HepG2 (cell line): ENCODE data around the gene SNAP47. TPM values are rescaled to one million over a fixed set of nuclear protein-coding genes. Genes with fewer than 3 reads are reported as not detected.
A peak's percentile ranks its signal among the peaks of the same experiment; 100 is the strongest.

ENCODE experiments used
- ATAC-seq: fragments of 200-7000 bp; cut with Tn5 transposase; 3 replicates; pipeline ENCODE4 v1.9.1; 2020; ENCODE audit warnings: mild to moderate bottlenecking, moderate library complexity
- BruUV-seq: library from RNA; stranded (reverse); fragments of 400-500 nt; replicated peaks from 2 replicates; lab custom pipeline; 2021; lab: Mats Ljungman, UMichigan
- CTCF ChIA-PET: fragments of 300-600 bp; formaldehyde crosslinking; extraction: SDS; loops from one replicate; lab custom pipeline; 2021; ENCODE audit warnings: low total read pairs, inconsistent platforms, low intra/inter-chr PET ratio; lab: Yijun Ruan, JAX
- POLR2A ChIA-PET: fragments of 350-600 bp; sonication (Branson Sonifier 250); formaldehyde crosslinking; loops from one replicate; lab custom pipeline; 2020; ENCODE audit warnings: antibody characterized with exemption, inconsistent platforms; lab: Yijun Ruan, JAX
- DNase-seq: peaks from one replicate; pipeline ENCODE4 v3.0.0-alpha.2; 2015; ENCODE audit warnings: low spot score
- FAIRE-seq: peaks from 3 replicates; lab custom pipeline; 2011; peaks lifted over from hg19 to GRCh38; lab: Jason Lieb, UNC
- H2AFZ ChIP-seq: one replicate; pipeline ENCODE4 v1.6.1; 2011; ENCODE audit warnings: low read length, inconsistent platforms
- H3K27ac ChIP-seq: fragments of 300-600 bp; 3 replicates; pipeline ENCODE4 v1.8.0; 2011; ENCODE audit warnings: mixed run types, mild to moderate bottlenecking, mixed read lengths, low read length, inconsistent platforms; ENCODE audit not compliant: insufficient read depth; ENCODE audit errors: extremely low read length
- H3K27me3 ChIP-seq, 2 experiments: fragments of 200-600 bp in 1 of 2; 2 replicates in 1 of 2; 3 replicates in 1 of 2; pipeline versions ENCODE4 v1.6.0 to v1.8.0; 2011; ENCODE audit warnings: low read length in 2 of 2, mild to moderate bottlenecking in 2 of 2, moderate library complexity in 2 of 2, inconsistent platforms in 1 of 2; ENCODE audit not compliant: insufficient read depth in 2 of 2, control insufficient read depth in 1 of 2
- H3K36me3 ChIP-seq, 2 experiments: fragments of 200-600 bp in 1 of 2; replicated peaks in 1 of 2; 2 replicates in 1 of 2; 3 replicates in 1 of 2; pipeline versions ENCODE4 v1.5.1 to v1.8.0; 2011; ENCODE audit warnings: low read length in 2 of 2, inconsistent platforms in 1 of 2; ENCODE audit not compliant: insufficient read depth in 2 of 2, control insufficient read depth in 1 of 2
- H3K4me1 ChIP-seq: 2 replicates; pipeline ENCODE4 v1.5.1; 2012; ENCODE audit warnings: low read length, inconsistent platforms; ENCODE audit not compliant: insufficient read depth
- H3K4me2 ChIP-seq: 2 replicates; pipeline ENCODE4 v1.6.0; 2011; ENCODE audit warnings: low read depth, low read length, inconsistent platforms
- H3K4me3 ChIP-seq, 3 experiments: fragments of 200-600 bp in 1 of 3; sonication (generic), shearing (Covaris generic) in 1 of 3; replicated peaks in 1 of 3; 2 replicates each; pipeline ENCODE4 v1.5.1; 2011 to 2016; ENCODE audit warnings: low read length in 3 of 3, inconsistent platforms in 2 of 3, low read depth in 2 of 3, mild to moderate bottlenecking in 2 of 3, control low read depth in 1 of 3, mixed read lengths in 1 of 3; ENCODE audit not compliant: insufficient read depth in 1 of 3
- H3K79me2 ChIP-seq: one replicate; pipeline ENCODE4 v1.6.1; 2011; ENCODE audit warnings: low read length, inconsistent platforms; ENCODE audit not compliant: insufficient read depth
- H3K9ac ChIP-seq: 2 replicates; pipeline ENCODE4 v1.6.0; 2011; ENCODE audit warnings: mild to moderate bottlenecking, low read depth, low read length, inconsistent platforms; ENCODE audit not compliant: insufficient read depth
- H3K9me3 ChIP-seq: 2 replicates; pipeline ENCODE4 v1.5.1; 2012; ENCODE audit warnings: mild to moderate bottlenecking, low read length
- H4K20me1 ChIP-seq: 2 replicates; pipeline ENCODE4 v1.6.0; 2011; ENCODE audit warnings: inconsistent platforms, mild to moderate bottlenecking, low read length, moderate library complexity; ENCODE audit not compliant: insufficient read depth
- ATF3 ChIP-seq: sonication (generic); formaldehyde crosslinking; IDR thresholded peaks from 2 replicates; pipeline ENCODE4 v1.4.0; 2020; ENCODE audit warnings: missing genetic modification reagents
- KLF6 ChIP-seq: IDR thresholded peaks from 2 replicates; pipeline ENCODE4 v1.8.0; 2016; ENCODE audit warnings: missing biosample characterization, missing genetic modification reagents
- KLF9 ChIP-seq: IDR thresholded peaks from 2 replicates; pipeline ENCODE4 v1.6.1; 2016; ENCODE audit warnings: low read depth
- NFE2 ChIP-seq: sonication (generic); formaldehyde crosslinking; IDR thresholded peaks from 2 replicates; pipeline ENCODE4 v1.4.0; 2020; ENCODE audit warnings: missing genetic modification reagents
- NFIB ChIP-seq: sonication (generic); formaldehyde crosslinking; IDR thresholded peaks from 2 replicates; pipeline ENCODE4 v1.9.0; 2021; ENCODE audit warnings: missing genetic modification reagents, mild to moderate bottlenecking, borderline replicate concordance
- PHF8 ChIP-seq: sonication (generic); formaldehyde crosslinking; IDR thresholded peaks from 2 replicates; pipeline ENCODE4 v1.5.0; 2020; ENCODE audit warnings: missing genetic modification reagents
- POLR2G ChIP-seq: fragments of 200-400 bp; formaldehyde crosslinking; IDR thresholded peaks from 2 replicates; pipeline ENCODE4 v1.6.1; 2018; ENCODE audit warnings: mild to moderate bottlenecking, low read depth, low read length, moderate library complexity
- RBFOX2 ChIP-seq: fragments of 200-400 bp; formaldehyde crosslinking; IDR thresholded peaks from 2 replicates; pipeline ENCODE4 v1.6.1; 2017; ENCODE audit warnings: low read depth, mild to moderate bottlenecking, low read length
- SNAI1 ChIP-seq: sonication (generic); formaldehyde crosslinking; IDR thresholded peaks from 2 replicates; pipeline ENCODE4 v1.5.0; 2020; ENCODE audit warnings: mild to moderate bottlenecking, missing genetic modification reagents, borderline replicate concordance
- XRCC5 ChIP-seq: fragments of 200-400 bp; formaldehyde crosslinking; optimal IDR thresholded peaks from 2 replicates; pipeline ENCODE3; 2017; ENCODE audit warnings: mild to moderate bottlenecking, low read length
- ZFP1 ChIP-seq: IDR thresholded peaks from 2 replicates; pipeline ENCODE4 v1.6.1; 2016
- ZNF260 ChIP-seq: sonication (generic); formaldehyde crosslinking; IDR thresholded peaks from 2 replicates; pipeline ENCODE4 v1.4.0; 2020; ENCODE audit warnings: missing genetic modification reagents, low read depth, mild to moderate bottlenecking, borderline replicate concordance
- ZNF609 ChIP-seq: sonication (generic); formaldehyde crosslinking; IDR thresholded peaks from 2 replicates; pipeline ENCODE4 v1.4.0; 2020; ENCODE audit warnings: mild to moderate bottlenecking, missing genetic modification reagents, borderline replicate concordance
- ZNF761 ChIP-seq: sonication (generic); formaldehyde crosslinking; conservative IDR thresholded peaks from 2 replicates; pipeline ENCODE4 v1.4.0; 2020; ENCODE audit warnings: mild to moderate bottlenecking, missing genetic modification reagents
- ZSCAN25 ChIP-seq: sonication (generic); formaldehyde crosslinking; IDR thresholded peaks from 2 replicates; pipeline ENCODE4 v1.8.0; 2022; ENCODE audit warnings: mild to moderate bottlenecking, missing genetic modification reagents
- ZXDC ChIP-seq: sonication (generic); formaldehyde crosslinking; IDR thresholded peaks from 2 replicates; pipeline ENCODE4 v1.5.0; 2020; ENCODE audit warnings: mild to moderate bottlenecking, missing genetic modification reagents
- WGBS: methylation state at CpG from one replicate; pipeline ENCODE4 v1.1.6; 2017; ENCODE audit warnings: low lambda C conversion rate; 5-methylcytosine and 5-hydroxymethylcytosine counted together
- in situ Hi-C: cut with HindIII; loops from 2 replicates; pipeline ENCODE4 v1.10.0; 2017; ENCODE audit warnings: low pct_unique_long_range_greater_than_20kb; ENCODE audit not compliant: extremely low pct_ligation_motif_present
- intact Hi-C: fragments of 100-400 bp; cut with micrococcal nuclease; formaldehyde crosslinking; loops from one replicate; pipeline ENCODE4 v1.10.0; 2022; ENCODE audit not compliant: unreplicated experiment
- polyA plus RNA-seq, 8 experiments: library from polyadenylated mRNA; depleted of rRNA in 3 of 8; stranded (reverse) in 7 of 8; unstranded in 1 of 8; fragments of >200 nt; fragmentation: Illumina TruSeq in 4 of 8; extraction: Trizol in 4 of 8; gene quantifications; 2 replicates each; pipeline versions ENCODE4 v1.2.1 to v1.2.3, GENCODE V29; 2011 to 2016; ENCODE audit warnings: low read depth in 4 of 8, missing spikeins in 1 of 8, mixed read lengths in 1 of 8; ENCODE audit not compliant: insufficient read depth in 1 of 8
- total RNA-seq, 5 experiments: library from RNA; depleted of rRNA; stranded (reverse); fragments of >200 nt; fragmentation: Illumina TruSeq; extraction: Trizol; gene quantifications; 2 replicates each; pipeline ENCODE4 v1.2.3, GENCODE V29; 2016; ENCODE audit warnings: low read depth in 1 of 5

Gene SNAP47
- total and polyA plus RNA-seq, 2 of the 13 experiments (the other 11 are each of a cell fraction or from before 2014, with no cell fraction given): 13.6 to 25.1 TPM

- Histone ChIP-seq H3K79me2 (peaks cover 8% of the 10 kb centered on the region), H3K36me3 (peaks cover 4 to 9% of the 10 kb centered on the region in 2 experiments; a peak in 1 of 5 replicates), H3K4me1 (peaks cover 50% of the 10 kb centered on the region), H3K9ac (peak overlapping the region; percentile 56; the same call in 1 of the 2 replicates), H3K27ac (no peak overlapping the region), H2AFZ (no peak overlapping the region), H3K4me2 (peak overlapping the region; percentile 97), H3K9me3 (no peaks in the 10 kb centered on the region), H3K27me3 (no peaks in the 10 kb centered on the region), H3K4me3 (peak overlapping the region; percentile 52 to 80 (median 77)), H4K20me1 (peaks cover 9% of the 10 kb centered on the region; the same call in 1 of the 2 replicates)
- POLR2A ChIA-PET: no interaction called here
- intact Hi-C loops: no loop called here
- 0% methylated on average over 1 of the region's 5 CpGs for WGBS
- no peak for FAIRE-seq
- in situ Hi-C loops: no loop called here
- ATAC-seq: peak; percentile 7
- CTCF ChIA-PET: no interaction called here
- BruUV-seq: TSS peak; percentile 45
- DNase-seq: no peak
- TF ChIP-seq ZSCAN25 (CRISPR knock-in tag) (no peak), ZNF761 (peak; percentile 38), KLF6 (CRISPR knock-in tag) (no peak), ZFP1 (CRISPR knock-in tag) (no peak), ATF3 (no peak), NFE2 (CRISPR knock-in tag) (no peak), RBFOX2 (no peak), NFIB (CRISPR knock-in tag) (no peak), ZNF609 (CRISPR knock-in tag) (0 out of 2 replicates have a peak, but pooled peaks have one; percentile 10), SNAI1 (CRISPR knock-in tag) (no peak), XRCC5 (no peak), ZNF260 (CRISPR knock-in tag) (no peak), POLR2G (peak; percentile 60), PHF8 (CRISPR knock-in tag) (0 out of 2 replicates have a peak, but pooled peaks have one; percentile 8), KLF9 (CRISPR knock-in tag) (no peak), ZXDC (CRISPR knock-in tag) (no peak)
These were observed 5.9 kb upstream of the SNAP47 start for GRCh38 chr1:227729144-227729880.
